ENCODE data around the gene DMXL1.
A peak's percentile ranks its signal among the peaks of the same experiment; 100 is the strongest.

DMXL1 gene

GRCh38 chr5:119077444-119077843 is 6.6 kb downstream of the DMXL1 start:
- TF ChIP-seq, protein P1, sequence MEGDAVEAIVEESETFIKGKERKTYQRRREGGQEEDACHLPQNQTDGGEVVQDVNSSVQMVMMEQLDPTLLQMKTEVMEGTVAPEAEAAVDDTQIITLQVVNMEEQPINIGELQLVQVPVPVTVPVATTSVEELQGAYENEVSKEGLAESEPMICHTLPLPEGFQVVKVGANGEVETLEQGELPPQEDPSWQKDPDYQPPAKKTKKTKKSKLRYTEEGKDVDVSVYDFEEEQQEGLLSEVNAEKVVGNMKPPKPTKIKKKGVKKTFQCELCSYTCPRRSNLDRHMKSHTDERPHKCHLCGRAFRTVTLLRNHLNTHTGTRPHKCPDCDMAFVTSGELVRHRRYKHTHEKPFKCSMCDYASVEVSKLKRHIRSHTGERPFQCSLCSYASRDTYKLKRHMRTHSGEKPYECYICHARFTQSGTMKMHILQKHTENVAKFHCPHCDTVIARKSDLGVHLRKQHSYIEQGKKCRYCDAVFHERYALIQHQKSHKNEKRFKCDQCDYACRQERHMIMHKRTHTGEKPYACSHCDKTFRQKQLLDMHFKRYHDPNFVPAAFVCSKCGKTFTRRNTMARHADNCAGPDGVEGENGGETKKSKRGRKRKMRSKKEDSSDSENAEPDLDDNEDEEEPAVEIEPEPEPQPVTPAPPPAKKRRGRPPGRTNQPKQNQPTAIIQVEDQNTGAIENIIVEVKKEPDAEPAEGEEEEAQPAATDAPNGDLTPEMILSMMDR (IDR thresholded peaks at IDR 0.05; ENCODE audit: low read depth, low read length) = no peak
- H3K4me3 ChIP-seq (replicated peaks in 1 of 2; ENCODE audit: low read depth in 2 of 2, low read length in 2 of 2) = no peak overlapping the region
- no peak for DNase-seq (ENCODE audit: low read depth in 2 of 2)

- TF ChIP-seq, protein P1 (IDR thresholded peaks at IDR 0.05; ENCODE audit: low read depth, low read length) = no peak
- no peak overlapping the region for H3K4me3 ChIP-seq (replicated peaks in 1 of 2; ENCODE audit: low read depth in 2 of 2, low read length in 2 of 2)
- DNase-seq (ENCODE audit: low read depth in 2 of 2) = no peak
Measured at GRCh38 chr5:119078071-119078846, 7.4 kb downstream of the DMXL1 start.

GRCh38 chr5:119078861-119079260 is 8.0 kb downstream of the DMXL1 start:
- TF ChIP-seq, protein P1 (IDR thresholded peaks at IDR 0.05; ENCODE audit: low read depth, low read length) = no peak
- DNase-seq (ENCODE audit: low read depth in 2 of 2) = peak; percentile 7 to 52
- H3K4me3 ChIP-seq (replicated peaks in 1 of 2; ENCODE audit: low read depth in 2 of 2, low read length in 2 of 2) = no peak overlapping the region

GRCh38 chr5:119079318-119079921 is 8.5 kb downstream of the DMXL1 start:
- peak in 1 of 2 donors; percentile 15 for DNase-seq (ENCODE audit: low read depth in 2 of 2)
- TF ChIP-seq, protein P1 (IDR thresholded peaks at IDR 0.05; ENCODE audit: low read depth, low read length) = no peak
- H3K4me3 ChIP-seq (replicated peaks in 1 of 2; ENCODE audit: low read depth in 2 of 2, low read length in 2 of 2) = no peak overlapping the region

- DNase-seq (ENCODE audit: low read depth in 2 of 2) = no peak
- TF ChIP-seq, protein P1 (IDR thresholded peaks at IDR 0.05; ENCODE audit: low read depth, low read length) = no peak
- no peak overlapping the region for H3K4me3 ChIP-seq (replicated peaks in 1 of 2; ENCODE audit: low read depth in 2 of 2, low read length in 2 of 2)
Measured at GRCh38 chr5:119080936-119081335, 10.0 kb downstream of the DMXL1 start.

DNA sequence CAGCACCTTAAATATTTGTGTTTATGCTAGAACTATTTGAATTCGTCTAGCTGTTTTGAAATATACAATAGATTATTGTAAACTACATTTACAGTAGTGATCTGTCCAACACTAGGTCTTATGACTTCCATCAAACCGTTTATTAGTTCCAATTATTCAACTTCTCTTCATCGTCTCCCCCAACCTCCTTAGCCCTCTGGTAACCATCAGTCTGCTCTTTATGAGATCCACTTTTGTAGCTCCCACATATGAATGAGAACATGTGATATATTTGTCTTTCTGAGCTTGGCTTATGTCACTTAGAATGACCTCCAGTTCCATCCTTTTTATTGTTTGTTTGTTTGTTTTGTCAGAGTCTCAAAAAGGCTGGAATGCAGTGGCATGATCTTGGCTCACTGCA is 11.8 kb downstream of the DMXL1 start:
- TF ChIP-seq, protein P1 (IDR thresholded peaks at IDR 0.05; ENCODE audit: low read depth, low read length) = no peak
- DNase-seq (ENCODE audit: low read depth in 2 of 2) = no peak
- H3K4me3 ChIP-seq (replicated peaks in 1 of 2; ENCODE audit: low read depth in 2 of 2, low read length in 2 of 2) = no peak overlapping the region
